GM21723 (cell line): ENCODE results near the gene BMP7.

Source experiments
- ATAC-seq: cut with Tn5 transposase; IDR thresholded peaks from one replicate; pipeline ENCODE4 v1.9.1; 2021; ENCODE audit warnings: mild to moderate bottlenecking, moderate library complexity; ENCODE audit not compliant: unreplicated experiment

BMP7 gene

GRCh38 chr20:57177636-57178280 is 88.7 kb downstream of the BMP7 start:
- no peak for ATAC-seq

- ATAC-seq = no peak
These were observed 89.6 kb downstream of the BMP7 start for GRCh38 chr20:57176842-57177241.

GRCh38 chr20:57175397-57176010 is 90.9 kb downstream of the BMP7 start:
- ATAC-seq = no peak

GRCh38 chr20:57174737-57175136 is 91.7 kb downstream of the BMP7 start:
- ATAC-seq = no peak

GRCh38 chr20:57173986-57174385 is 92.5 kb downstream of the BMP7 start:
- ATAC-seq = no peak

- no peak for ATAC-seq
These were observed 93.4 kb downstream of the BMP7 start for GRCh38 chr20:57173041-57173440.

- no peak for ATAC-seq
These were observed 96.1 kb downstream of the BMP7 start for GRCh38 chr20:57170343-57170742.

GRCh38 chr20:57169162-57169561 is 97.3 kb downstream of the BMP7 start:
- ATAC-seq = no peak

- ATAC-seq = no peak
These were observed 98.3 kb downstream of the BMP7 start for GRCh38 chr20:57167971-57168701.

GRCh38 chr20:57167292-57167655 is 99.2 kb downstream of the BMP7 start:
- no peak for ATAC-seq

- no peak for ATAC-seq
These were observed 99.7 kb downstream of the BMP7 start for GRCh38 chr20:57166568-57167291.

GRCh38 chr20:57165427-57166004 is 100.9 kb downstream of the BMP7 start:
- ATAC-seq = no peak

GRCh38 chr20:57164872-57165271 is 101.6 kb downstream of the BMP7 start:
- no peak for ATAC-seq

- no peak for ATAC-seq
These were observed 103.4 kb downstream of the BMP7 start for GRCh38 chr20:57163041-57163440.

GRCh38 chr20:57162362-57162652 is 104.1 kb downstream of the BMP7 start:
- no peak for ATAC-seq

GRCh38 chr20:57161478-57162361 is 104.7 kb downstream of the BMP7 start:
- ATAC-seq = no peak

- no peak for ATAC-seq
These were observed 105.5 kb downstream of the BMP7 start for GRCh38 chr20:57160985-57161384.

- no peak for ATAC-seq
These were observed 106.4 kb downstream of the BMP7 start for GRCh38 chr20:57159945-57160610.

GRCh38 chr20:57159193-57159851 is 107.1 kb downstream of the BMP7 start:
- ATAC-seq = no peak
